Liver (tissue), 9 donors: ENCODE results near the gene MS4A8. TPM values are rescaled to one million over a fixed set of nuclear protein-coding genes. Genes with fewer than 3 reads are reported as not detected.

Source experiments
- DNase-seq: peaks from one replicate; pipeline ENCODE4 v3.0.0-alpha.2; 2017; ENCODE audit warnings: low spot score
- H3K27ac ChIP-seq, 2 donors: one replicate each; pipeline ENCODE4 v1.7.0; 2013; ENCODE audit warnings: inconsistent platforms in 2 of 2, low read length in 2 of 2, control low read depth in 1 of 2, low read depth in 1 of 2, mild to moderate bottlenecking in 1 of 2
- H3K27me3 ChIP-seq, 4 donors: one replicate each; pipeline versions ENCODE4 v1.6.1 to v1.7.0; 2013; ENCODE audit warnings: low read length in 3 of 4, inconsistent platforms in 1 of 4, mild to moderate bottlenecking in 1 of 4, moderate library complexity in 1 of 4; ENCODE audit not compliant: control insufficient read depth in 4 of 4, insufficient read depth in 4 of 4
- H3K36me3 ChIP-seq, 4 donors: one replicate each; pipeline versions ENCODE4 v1.6.1 to v1.7.0; 2013; ENCODE audit warnings: low read length in 3 of 4, mild to moderate bottlenecking in 3 of 4, low read depth in 1 of 4, moderate library complexity in 1 of 4; ENCODE audit not compliant: control insufficient read depth in 4 of 4, insufficient read depth in 3 of 4
- H3K4me1 ChIP-seq, 4 donors: one replicate each; pipeline versions ENCODE4 v1.6.1 to v1.7.0; 2013; ENCODE audit warnings: low read length in 3 of 4, mild to moderate bottlenecking in 3 of 4, moderate library complexity in 1 of 4; ENCODE audit not compliant: control insufficient read depth in 4 of 4, insufficient read depth in 4 of 4
- H3K4me3 ChIP-seq, 3 donors: one replicate each; pipeline versions ENCODE4 v1.6.1 to v1.7.0; 2013; ENCODE audit warnings: low read length in 3 of 3, control low read depth in 1 of 3, low read depth in 1 of 3, mild to moderate bottlenecking in 1 of 3
- H3K9ac ChIP-seq, 2 donors: one replicate each; pipeline ENCODE4 v1.7.0; 2013; ENCODE audit warnings: low read length in 2 of 2, mild to moderate bottlenecking in 2 of 2, moderate library complexity in 2 of 2, control low read depth in 1 of 2, low read depth in 1 of 2
- H3K9me3 ChIP-seq, 4 donors: one replicate each; pipeline versions ENCODE4 v1.6.1 to v1.7.0; 2013; ENCODE audit warnings: low read length in 3 of 4; ENCODE audit not compliant: control insufficient read depth in 4 of 4
- ATF3 ChIP-seq: IDR thresholded peaks from 2 replicates; pipeline ENCODE4 v1.6.1; 2016; ENCODE audit warnings: antibody characterized with exemption
- CTCF ChIP-seq: fragments of 150-350 bp; IDR thresholded peaks from 2 replicates; pipeline ENCODE4 v1.5.1; 2017; ENCODE audit warnings: improper control_type of control experiment, low read depth, low read length; ENCODE audit not compliant: missing input control
- EGR1 ChIP-seq, 2 donors: IDR thresholded peaks; 2 replicates each; pipeline ENCODE4 v1.6.1; 2016 to 2018; ENCODE audit warnings: antibody characterized with exemption in 2 of 2, low read depth in 2 of 2
- FOXA1 ChIP-seq: IDR thresholded peaks from 2 replicates; pipeline ENCODE4 v1.6.1; 2016; ENCODE audit warnings: antibody characterized with exemption
- FOXA2 ChIP-seq: IDR thresholded peaks from 2 replicates; pipeline ENCODE4 v1.6.1; 2016; ENCODE audit warnings: antibody characterized with exemption
- GABPA ChIP-seq, 2 donors: IDR thresholded peaks in 1 of 2; conservative IDR thresholded peaks in 1 of 2; 2 replicates each; pipeline ENCODE4 v1.6.1; 2016; ENCODE audit warnings: antibody characterized with exemption in 2 of 2, mild to moderate bottlenecking in 1 of 2, moderate library complexity in 1 of 2
- HNF4A ChIP-seq, 2 donors: conservative IDR thresholded peaks; 2 replicates each; pipeline ENCODE4 v1.6.1; 2016; ENCODE audit warnings: antibody characterized with exemption in 2 of 2, mild to moderate bottlenecking in 2 of 2
- HNF4G ChIP-seq: IDR thresholded peaks from 2 replicates; pipeline ENCODE4 v1.6.1; 2016; ENCODE audit warnings: antibody characterized with exemption
- JUND ChIP-seq, 2 donors: IDR thresholded peaks; 2 replicates each; pipeline ENCODE4 v1.6.1; 2016; ENCODE audit warnings: antibody characterized with exemption in 2 of 2
- MAX ChIP-seq: IDR thresholded peaks from 2 replicates; pipeline ENCODE4 v1.6.1; 2016; ENCODE audit warnings: antibody characterized with exemption
- NR2F2 ChIP-seq: IDR thresholded peaks from 2 replicates; pipeline ENCODE4 v1.6.1; 2016; ENCODE audit warnings: antibody characterized with exemption
- RAD21 ChIP-seq, 2 donors: IDR thresholded peaks; 2 replicates each; pipeline ENCODE4 v1.6.1; 2016; ENCODE audit warnings: antibody characterized with exemption in 2 of 2, mild to moderate bottlenecking in 2 of 2
- REST ChIP-seq: IDR thresholded peaks from 2 replicates; pipeline ENCODE4 v1.6.1; 2016; ENCODE audit warnings: antibody characterized with exemption, mild to moderate bottlenecking
- RXRA ChIP-seq, 2 donors: IDR thresholded peaks; 2 replicates each; pipeline ENCODE4 v1.6.1; 2017 to 2018; ENCODE audit warnings: antibody characterized with exemption in 2 of 2, mild to moderate bottlenecking in 1 of 2
- SP1 ChIP-seq: IDR thresholded peaks from 2 replicates; pipeline ENCODE4 v1.6.1; 2018; ENCODE audit warnings: antibody characterized with exemption, mild to moderate bottlenecking
- TAF1 ChIP-seq: conservative IDR thresholded peaks from 2 replicates; pipeline ENCODE4 v1.6.1; 2016; ENCODE audit warnings: antibody characterized with exemption, mild to moderate bottlenecking
- YY1 ChIP-seq: IDR thresholded peaks from 2 replicates; pipeline ENCODE4 v1.6.1; 2016; ENCODE audit warnings: antibody characterized with exemption, mild to moderate bottlenecking
- ZBTB33 ChIP-seq: IDR thresholded peaks from 2 replicates; pipeline ENCODE4 v1.6.1; 2016; ENCODE audit warnings: antibody characterized with exemption
- WGBS: extraction: QIAGEN DNeasy Blood & Tissue Kit; methylation state at CpG from one replicate; pipeline ENCODE4 v1.1.7; 2013; 5-methylcytosine and 5-hydroxymethylcytosine counted together
- polyA plus RNA-seq, 2 donors: library from polyadenylated mRNA; stranded (reverse) in 1 of 2; unstranded in 1 of 2; fragments of 200-250 nt in 1 of 2; fragments of >200 nt in 1 of 2; fragmentation: Nextera tagmentation in 1 of 2; extraction: Ambion mirVana in 1 of 2; gene quantifications; one replicate each; pipeline versions ENCODE4 v1.2.1 to v1.2.3, GENCODE V29; 2013 to 2015
- total RNA-seq, 2 donors: library from RNA; depleted of rRNA; stranded (reverse); fragments of >200 nt; gene quantifications; one replicate each; pipeline ENCODE4 v1.2.3, GENCODE V29; 2014
- donor health status: healthy.
- donor health status: healthy.
- donor health status: healthy.
- donor health status: healthy.
- donor health status: healthy.

MS4A8 gene
- total and polyA plus RNA-seq, 4 donors: 0.08 TPM; not detected in 3

GRCh38 chr11:60763692-60764369, 64.4 kb downstream of the MS4A8 start:
- H3K9ac ChIP-seq: no peak overlapping the region
- TF ChIP-seq YY1: no peak
- no peak for TF ChIP-seq HNF4G
- no peak for TF ChIP-seq HNF4A (conservative IDR thresholded peaks at IDR 0.05)
- no peak for TF ChIP-seq SP1
- TF ChIP-seq GABPA (IDR thresholded peaks at IDR 0.05 in 1 of 2, conservative IDR thresholded peaks at IDR 0.05 in 1 of 2): no peak
- no peak for TF ChIP-seq REST
- no peak for TF ChIP-seq RAD21 (IDR thresholded peaks at IDR 0.05)
- no peak for TF ChIP-seq JUND (IDR thresholded peaks at IDR 0.05)
- no peak for TF ChIP-seq TAF1
- TF ChIP-seq NR2F2: no peak
- TF ChIP-seq MAX: no peak
- TF ChIP-seq EGR1 (IDR thresholded peaks at IDR 0.05; ENCODE audit: low read depth in 2 of 2): no peak
- TF ChIP-seq ATF3: no peak
- no peak for TF ChIP-seq CTCF
- no peak for TF ChIP-seq ZBTB33
- H3K27me3 ChIP-seq: peaks cover 0 to 5% (median 0%) of the 10 kb centered on the region in 4 donors
- WGBS: 87% methylated on average over 11 of the region's 11 CpGs
- no peak overlapping the region for H3K4me3 ChIP-seq
- no peaks in the 10 kb centered on the region for H3K9me3 ChIP-seq
- no peaks in the 10 kb centered on the region for H3K4me1 ChIP-seq
- DNase-seq: no peak
- H3K36me3 ChIP-seq: no peaks in the 10 kb centered on the region
- H3K27ac ChIP-seq: no peak overlapping the region

- Histone ChIP-seq H3K4me1 (no peaks in the 10 kb centered on the region), H3K9ac (no peak overlapping the region), H3K27ac (no peak overlapping the region), H3K27me3 (peaks cover 0 to 5% (median 0%) of the 10 kb centered on the region in 4 donors), H3K36me3 (no peaks in the 10 kb centered on the region), H3K4me3 (no peak overlapping the region), H3K9me3 (no peaks in the 10 kb centered on the region)
- DNase-seq: no peak
- 42% methylated on average over 1 of the region's 1 CpG for WGBS
- no peak for TF ChIP-seq REST
- no peak for TF ChIP-seq FOXA1
- no peak for TF ChIP-seq FOXA2
- TF ChIP-seq HNF4A (conservative IDR thresholded peaks at IDR 0.05): no peak
- no peak for TF ChIP-seq CTCF
- no peak for TF ChIP-seq YY1
- no peak for TF ChIP-seq RXRA (IDR thresholded peaks at IDR 0.05)
- TF ChIP-seq NR2F2: no peak
- TF ChIP-seq MAX: no peak
Measured at GRCh38 chr11:60764879-60765278, 65.5 kb downstream of the MS4A8 start.
